ENCODE results near the gene SLC41A3.

Gene SLC41A3

GRCh38 chr3:126053513-126053912, 30.4 kb downstream of the SLC41A3 start:
- Histone ChIP-seq H3K4me3 (ENCODE audit: low read length) (no peak overlapping the region), H3K4me2 (ENCODE audit: low read depth, low read length) (no peak overlapping the region), H3K27me3 (replicated peaks; ENCODE audit: insufficient read depth, low read length) (no peaks in the 10 kb centered on the region), H3K36me3 (replicated peaks; ENCODE audit: insufficient read depth, low read length) (no peaks in the 10 kb centered on the region), H3K79me2 (ENCODE audit: low read length) (no peaks in the 10 kb centered on the region), H3K9ac (ENCODE audit: low read length) (no peak overlapping the region), H3K9me3 (replicated peaks; ENCODE audit: insufficient read depth, low read length) (no peaks in the 10 kb centered on the region), H3F3A (ENCODE audit: insufficient read depth, low read length) (no peaks in the 10 kb centered on the region), H4K20me1 (ENCODE audit: insufficient read depth, low read length) (no peaks in the 10 kb centered on the region), H3K9me2 (replicated peaks; ENCODE audit: insufficient read depth, low read length) (no peaks in the 10 kb centered on the region), H3K4me1 (ENCODE audit: low read length) (no peaks in the 10 kb centered on the region), H3K27ac (ENCODE audit: low read length) (no peak overlapping the region), H2AFZ (ENCODE audit: low read length) (no peak overlapping the region)
- DNase-seq, result no peak
- TF ChIP-seq EZH2 (optimal IDR thresholded peaks at IDR 0.05; ENCODE audit: low read depth, low read length) (no peak), EZH2phosphoT487 (IDR thresholded peaks at IDR 0.05; ENCODE audit: low read length) (no peak), CTCF (IDR thresholded peaks at IDR 0.05; ENCODE audit: low read length) (no peak)

GRCh38 chr3:126052196-126053058, 31.5 kb downstream of the SLC41A3 start:
- no peak for TF ChIP-seq EZH2phosphoT487 (IDR thresholded peaks at IDR 0.05; ENCODE audit: low read length)
- TF ChIP-seq CTCF (IDR thresholded peaks at IDR 0.05; ENCODE audit: low read length), result no peak
- Histone ChIP-seq H3K27ac (ENCODE audit: low read length) (no peak overlapping the region), H2AFZ (ENCODE audit: low read length) (no peak overlapping the region), H3K27me3 (replicated peaks; ENCODE audit: insufficient read depth, low read length) (no peaks in the 10 kb centered on the region), H3K4me1 (ENCODE audit: low read length) (no peaks in the 10 kb centered on the region), H4K20me1 (ENCODE audit: insufficient read depth, low read length) (no peaks in the 10 kb centered on the region), H3K9ac (ENCODE audit: low read length) (no peak overlapping the region), H3K4me3 (ENCODE audit: low read length) (no peak overlapping the region), H3K9me2 (replicated peaks; ENCODE audit: insufficient read depth, low read length) (no peaks in the 10 kb centered on the region), H3F3A (ENCODE audit: insufficient read depth, low read length) (no peaks in the 10 kb centered on the region), H3K79me2 (ENCODE audit: low read length) (no peaks in the 10 kb centered on the region), H3K4me2 (ENCODE audit: low read depth, low read length) (no peak overlapping the region), H3K36me3 (replicated peaks; ENCODE audit: insufficient read depth, low read length) (no peaks in the 10 kb centered on the region), H3K9me3 (replicated peaks; ENCODE audit: insufficient read depth, low read length) (no peaks in the 10 kb centered on the region)
- DNase-seq, result no peak

GRCh38 chr3:126051741-126052140, 32.2 kb downstream of the SLC41A3 start:
- Histone ChIP-seq H3K27me3 (replicated peaks; ENCODE audit: insufficient read depth, low read length) (no peaks in the 10 kb centered on the region), H3K4me2 (ENCODE audit: low read depth, low read length) (no peak overlapping the region), H3K9ac (ENCODE audit: low read length) (no peak overlapping the region), H3K9me2 (replicated peaks; ENCODE audit: insufficient read depth, low read length) (no peaks in the 10 kb centered on the region), H3K4me3 (ENCODE audit: low read length) (no peak overlapping the region), H3K79me2 (ENCODE audit: low read length) (no peaks in the 10 kb centered on the region), H3K9me3 (replicated peaks; ENCODE audit: insufficient read depth, low read length) (no peaks in the 10 kb centered on the region), H4K20me1 (ENCODE audit: insufficient read depth, low read length) (no peaks in the 10 kb centered on the region), H3K4me1 (ENCODE audit: low read length) (no peaks in the 10 kb centered on the region), H3K36me3 (replicated peaks; ENCODE audit: insufficient read depth, low read length) (no peaks in the 10 kb centered on the region), H2AFZ (ENCODE audit: low read length) (no peak overlapping the region), H3K27ac (ENCODE audit: low read length) (no peak overlapping the region), H3F3A (ENCODE audit: insufficient read depth, low read length) (no peaks in the 10 kb centered on the region)
- DNase-seq, result no peak
- no peak for TF ChIP-seq EZH2phosphoT487 (IDR thresholded peaks at IDR 0.05; ENCODE audit: low read length)
- TF ChIP-seq CTCF (IDR thresholded peaks at IDR 0.05; ENCODE audit: low read length), result no peak
- no peak for TF ChIP-seq EZH2 (optimal IDR thresholded peaks at IDR 0.05; ENCODE audit: low read depth, low read length)
